GM18511 (cell line): Measurements from ENCODE around the gene PROSER3.

ENCODE experiments used
- ATAC-seq: cut with Tn5 transposase; IDR thresholded peaks from one replicate; pipeline ENCODE4 v1.9.1; 2021; ENCODE audit warnings: mild to moderate bottlenecking, moderate library complexity; ENCODE audit not compliant: unreplicated experiment

Gene PROSER3

GRCh38 chr19:35757749-35758608, at the start of gene PROSER3:
Gene PROSER3, plus strand, starts transcription at chr19:35758176. Its CDS starts 40 bp downstream, at chr19:35758216.
- peak; percentile 96 for ATAC-seq

- ATAC-seq = no peak
Observed at GRCh38 chr19:35708391-35708790, 49.6 kb upstream of the PROSER3 start.

- ATAC-seq = peak; percentile 47
Observed at GRCh38 chr19:35710784-35711723, 46.9 kb upstream of the PROSER3 start.

GRCh38 chr19:35712567-35713505, 45.1 kb upstream of the PROSER3 start:
- no peak for ATAC-seq

GRCh38 chr19:35713506-35713850, 44.5 kb upstream of the PROSER3 start:
- no peak for ATAC-seq

- ATAC-seq = no peak
Observed at GRCh38 chr19:35713904-35714495, 44.0 kb upstream of the PROSER3 start.

GRCh38 chr19:35714601-35715354, 43.2 kb upstream of the PROSER3 start:
- no peak for ATAC-seq

GRCh38 chr19:35715355-35715809, 42.6 kb upstream of the PROSER3 start:
- no peak for ATAC-seq

GRCh38 chr19:35715981-35716800, 41.8 kb upstream of the PROSER3 start:
- peak; percentile 0 for ATAC-seq

GRCh38 chr19:35716801-35717664, 40.9 kb upstream of the PROSER3 start:
- ATAC-seq = peak; percentile 67

GRCh38 chr19:35717665-35718344, 40.2 kb upstream of the PROSER3 start, which contains the start of gene KMT2B:
Gene KMT2B, plus strand, starts transcription at chr19:35718003. Its CDS starts 16 bp downstream, at chr19:35718019.
- ATAC-seq = peak; percentile 54

- ATAC-seq = no peak
Observed at GRCh38 chr19:35718345-35719041, 39.5 kb upstream of the PROSER3 start.

GRCh38 chr19:35719402-35720162, 38.4 kb upstream of the PROSER3 start:
- ATAC-seq = no peak

- ATAC-seq = no peak
Observed at GRCh38 chr19:35720163-35720524, 37.8 kb upstream of the PROSER3 start.

GRCh38 chr19:35720648-35721047, 37.3 kb upstream of the PROSER3 start:
- ATAC-seq = no peak

- no peak for ATAC-seq
Observed at GRCh38 chr19:35721374-35721773, 36.6 kb upstream of the PROSER3 start.
